Panc1 (cell line): ENCODE measurements around the gene PTAR1. TPM values are rescaled to one million over a fixed set of nuclear protein-coding genes. Genes with fewer than 3 reads are reported as not detected.

Experiments
- ATAC-seq: fragments of 200-7000 bp; cut with Tn5 transposase; 2 replicates; pipeline ENCODE4 v1.9.1; 2020; ENCODE audit warnings: mild to moderate bottlenecking, moderate library complexity
- BruUV-seq: library from RNA; stranded (reverse); fragments of 400-500 nt; replicated peaks from 2 replicates; lab custom pipeline; 2021; lab: Mats Ljungman, UMichigan
- CTCF ChIA-PET: fragments of 300-600 bp; sonication (Branson Sonifier 250); formaldehyde crosslinking; loops from one replicate; lab custom pipeline; 2022; ENCODE audit warnings: antibody characterized with exemption; lab: Charles Lee
- POLR2A ChIA-PET: fragments of 300-600 bp; sonication (Branson Sonifier 250); formaldehyde crosslinking; loops from one replicate; lab custom pipeline; 2022; ENCODE audit warnings: antibody characterized with exemption; lab: Charles Lee
- DNase-seq: peaks from one replicate; pipeline ENCODE4 v3.0.0-alpha.2; 2010; ENCODE audit warnings: low read depth, low spot score
- H3K27ac ChIP-seq: 2 replicates; pipeline ENCODE4 v1.5.1; 2011; ENCODE audit warnings: mild to moderate bottlenecking, low read length, inconsistent platforms
- H3K27me3 ChIP-seq: fragments of 200-500 bp; sonication (Bioruptor generic); 2 replicates; pipeline ENCODE4 v1.6.0; 2014; ENCODE audit warnings: low read length, inconsistent platforms; ENCODE audit not compliant: control insufficient read depth, insufficient read depth
- H3K36me3 ChIP-seq: fragments of 200-500 bp; sonication (Bioruptor generic); 2 replicates; pipeline ENCODE4 v1.5.1; 2014; ENCODE audit warnings: inconsistent platforms, mild to moderate bottlenecking, low read length, moderate library complexity; ENCODE audit not compliant: control insufficient read depth, insufficient read depth
- H3K4me1 ChIP-seq: 2 replicates; pipeline ENCODE4 v1.5.1; 2011; ENCODE audit warnings: inconsistent platforms, mild to moderate bottlenecking, low read length, moderate library complexity; ENCODE audit not compliant: control insufficient read depth, insufficient read depth
- H3K4me3 ChIP-seq, 2 experiments: 2 replicates each; pipeline ENCODE4 v1.5.1; 2011 to 2012; ENCODE audit warnings: low read depth in 2 of 2, low read length in 2 of 2, mild to moderate bottlenecking in 2 of 2, inconsistent platforms in 1 of 2, moderate library complexity in 1 of 2
- H3K9me3 ChIP-seq: fragments of 200-500 bp; sonication (Bioruptor generic); 2 replicates; pipeline ENCODE4 v1.5.1; 2014; ENCODE audit warnings: low read depth, mild to moderate bottlenecking, inconsistent platforms, low read length, moderate library complexity; ENCODE audit not compliant: control insufficient read depth, insufficient read depth
- POLR2AphosphoS5 ChIP-seq: IDR thresholded peaks from 2 replicates; pipeline ENCODE4 v1.6.1; 2012; ENCODE audit warnings: mild to moderate bottlenecking, low read depth, low read length, moderate library complexity
- SIN3A ChIP-seq: IDR thresholded peaks from 2 replicates; pipeline ENCODE4 v1.6.1; 2012; ENCODE audit warnings: low read depth, mild to moderate bottlenecking, low read length, moderate library complexity, borderline replicate concordance; ENCODE audit not compliant: insufficient read depth
- TCF7L2 ChIP-seq: IDR thresholded peaks from 2 replicates; pipeline ENCODE4 v1.6.1; 2011; ENCODE audit warnings: mild to moderate bottlenecking, low read depth, low read length, inconsistent platforms
- in situ Hi-C: cut with HindIII; loops from 2 replicates; pipeline ENCODE4 v1.10.0; 2016; ENCODE audit warnings: low sequenced_read_pairs, low pct_unique_long_range_greater_than_20kb
- intact Hi-C: fragments of 100-400 bp; cut with micrococcal nuclease; formaldehyde crosslinking; loops from one replicate; pipeline ENCODE4 v1.10.0; 2022; ENCODE audit not compliant: unreplicated experiment
- total RNA-seq: library from RNA; stranded (reverse); gene quantifications from one replicate; pipeline ENCODE4 v1.2.1, GENCODE V29; 2021; ENCODE audit not compliant: unreplicated experiment
- TF ChIP-seq, protein P1 (sequence below), 2 experiments: IDR thresholded peaks; 2 replicates each; pipeline ENCODE4 v1.6.1; 2011 to 2012; ENCODE audit warnings: low read depth in 2 of 2, control low read depth in 1 of 2, low read length in 1 of 2, mild to moderate bottlenecking in 1 of 2, moderate library complexity in 1 of 2; ENCODE audit not compliant: insufficient read depth in 1 of 2
- TF ChIP-seq, protein P2 (sequence below): fragments of 450-650 bp; IDR thresholded peaks from 2 replicates; pipeline ENCODE4 v1.5.1; 2017; ENCODE audit warnings: mild to moderate bottlenecking

PTAR1 gene
- total RNA-seq, 1 experiment from 2014 or later, result 26.0 TPM

DNA sequence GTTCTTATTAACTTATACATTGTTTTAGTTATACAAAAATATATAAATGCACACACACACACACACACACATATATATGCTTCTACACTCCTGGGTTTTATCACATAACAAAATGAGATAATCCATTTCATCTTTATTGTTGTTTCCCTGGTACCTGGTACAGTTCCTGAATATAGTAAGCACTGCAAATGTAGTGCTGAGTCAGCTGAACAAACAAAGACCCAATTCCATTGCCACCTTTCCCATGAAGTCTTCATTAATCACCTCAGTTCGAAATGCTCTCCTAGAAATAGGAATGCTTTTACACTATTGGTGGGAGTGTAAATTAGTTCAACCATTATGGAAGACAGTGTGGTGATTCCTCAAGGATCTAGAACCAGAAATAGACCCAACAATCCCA, 13.4 kb upstream of the PTAR1 start:
- BruUV-seq, result no TSS peak
- Histone ChIP-seq H3K4me1 (no peaks in the 10 kb centered on the region), H3K27me3 (no peaks in the 10 kb centered on the region), H3K27ac (no peak overlapping the region), H3K4me3 (no peak overlapping the region), H3K9me3 (no peaks in the 10 kb centered on the region), H3K36me3 (no peaks in the 10 kb centered on the region)
- no peak for TF ChIP-seq TCF7L2
- TF ChIP-seq, protein P1, sequence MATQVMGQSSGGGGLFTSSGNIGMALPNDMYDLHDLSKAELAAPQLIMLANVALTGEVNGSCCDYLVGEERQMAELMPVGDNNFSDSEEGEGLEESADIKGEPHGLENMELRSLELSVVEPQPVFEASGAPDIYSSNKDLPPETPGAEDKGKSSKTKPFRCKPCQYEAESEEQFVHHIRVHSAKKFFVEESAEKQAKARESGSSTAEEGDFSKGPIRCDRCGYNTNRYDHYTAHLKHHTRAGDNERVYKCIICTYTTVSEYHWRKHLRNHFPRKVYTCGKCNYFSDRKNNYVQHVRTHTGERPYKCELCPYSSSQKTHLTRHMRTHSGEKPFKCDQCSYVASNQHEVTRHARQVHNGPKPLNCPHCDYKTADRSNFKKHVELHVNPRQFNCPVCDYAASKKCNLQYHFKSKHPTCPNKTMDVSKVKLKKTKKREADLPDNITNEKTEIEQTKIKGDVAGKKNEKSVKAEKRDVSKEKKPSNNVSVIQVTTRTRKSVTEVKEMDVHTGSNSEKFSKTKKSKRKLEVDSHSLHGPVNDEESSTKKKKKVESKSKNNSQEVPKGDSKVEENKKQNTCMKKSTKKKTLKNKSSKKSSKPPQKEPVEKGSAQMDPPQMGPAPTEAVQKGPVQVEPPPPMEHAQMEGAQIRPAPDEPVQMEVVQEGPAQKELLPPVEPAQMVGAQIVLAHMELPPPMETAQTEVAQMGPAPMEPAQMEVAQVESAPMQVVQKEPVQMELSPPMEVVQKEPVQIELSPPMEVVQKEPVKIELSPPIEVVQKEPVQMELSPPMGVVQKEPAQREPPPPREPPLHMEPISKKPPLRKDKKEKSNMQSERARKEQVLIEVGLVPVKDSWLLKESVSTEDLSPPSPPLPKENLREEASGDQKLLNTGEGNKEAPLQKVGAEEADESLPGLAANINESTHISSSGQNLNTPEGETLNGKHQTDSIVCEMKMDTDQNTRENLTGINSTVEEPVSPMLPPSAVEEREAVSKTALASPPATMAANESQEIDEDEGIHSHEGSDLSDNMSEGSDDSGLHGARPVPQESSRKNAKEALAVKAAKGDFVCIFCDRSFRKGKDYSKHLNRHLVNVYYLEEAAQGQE (IDR thresholded peaks at IDR 0.05; ENCODE audit: insufficient read depth in 1 of 2, low read depth in 2 of 2, low read length in 1 of 2), result no peak
- TF ChIP-seq, protein P2, sequence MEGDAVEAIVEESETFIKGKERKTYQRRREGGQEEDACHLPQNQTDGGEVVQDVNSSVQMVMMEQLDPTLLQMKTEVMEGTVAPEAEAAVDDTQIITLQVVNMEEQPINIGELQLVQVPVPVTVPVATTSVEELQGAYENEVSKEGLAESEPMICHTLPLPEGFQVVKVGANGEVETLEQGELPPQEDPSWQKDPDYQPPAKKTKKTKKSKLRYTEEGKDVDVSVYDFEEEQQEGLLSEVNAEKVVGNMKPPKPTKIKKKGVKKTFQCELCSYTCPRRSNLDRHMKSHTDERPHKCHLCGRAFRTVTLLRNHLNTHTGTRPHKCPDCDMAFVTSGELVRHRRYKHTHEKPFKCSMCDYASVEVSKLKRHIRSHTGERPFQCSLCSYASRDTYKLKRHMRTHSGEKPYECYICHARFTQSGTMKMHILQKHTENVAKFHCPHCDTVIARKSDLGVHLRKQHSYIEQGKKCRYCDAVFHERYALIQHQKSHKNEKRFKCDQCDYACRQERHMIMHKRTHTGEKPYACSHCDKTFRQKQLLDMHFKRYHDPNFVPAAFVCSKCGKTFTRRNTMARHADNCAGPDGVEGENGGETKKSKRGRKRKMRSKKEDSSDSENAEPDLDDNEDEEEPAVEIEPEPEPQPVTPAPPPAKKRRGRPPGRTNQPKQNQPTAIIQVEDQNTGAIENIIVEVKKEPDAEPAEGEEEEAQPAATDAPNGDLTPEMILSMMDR, result no peak
- TF ChIP-seq SIN3A, result no peak
- TF ChIP-seq POLR2AphosphoS5, result no peak
- ATAC-seq (no peak), DNase-seq (no peak)
- intact Hi-C loops (no loop called here), in situ Hi-C loops (no loop called here)
- ChIA-PET POLR2A (no interaction called here), CTCF (no interaction called here)

DNA sequence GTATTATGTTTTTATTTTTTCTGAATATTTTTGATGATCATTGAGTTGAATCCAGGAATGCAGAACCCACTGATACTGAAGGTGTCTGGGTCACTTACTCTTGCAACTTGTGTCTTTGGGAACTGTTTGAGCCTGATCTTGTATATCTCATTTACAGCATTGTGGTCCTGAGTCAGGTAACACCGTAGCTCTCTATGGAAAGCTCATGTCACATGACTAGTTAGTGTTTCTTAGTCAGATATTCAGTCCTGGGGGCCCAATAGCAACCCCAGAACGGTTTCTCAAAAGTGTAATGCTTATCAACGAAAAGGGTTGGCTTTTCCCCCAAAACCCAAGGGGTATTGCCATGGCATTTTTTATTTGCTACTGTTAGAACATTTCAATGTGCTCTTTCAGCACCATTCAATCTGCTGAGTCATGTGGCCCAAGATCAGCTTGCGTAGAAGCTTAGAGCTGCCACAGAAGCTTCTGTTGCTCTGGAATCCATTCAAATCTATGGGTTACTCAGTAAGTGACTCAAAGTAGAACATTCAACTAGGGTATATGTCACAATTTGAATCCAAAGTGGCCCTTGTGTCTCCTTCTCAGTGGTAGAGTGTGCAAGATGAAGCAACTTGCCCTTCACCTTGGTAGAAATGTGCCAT, 12.1 kb upstream of the PTAR1 start:
- Histone ChIP-seq H3K9me3 (no peaks in the 10 kb centered on the region), H3K36me3 (no peaks in the 10 kb centered on the region), H3K27ac (no peak overlapping the region), H3K27me3 (no peaks in the 10 kb centered on the region), H3K4me1 (no peaks in the 10 kb centered on the region), H3K4me3 (no peak overlapping the region)
- no TSS peak for BruUV-seq
- intact Hi-C loops, result no loop called here
- in situ Hi-C loops, result no loop called here
- CTCF ChIA-PET, result no interaction called here
- DNase-seq, result no peak
- no peak for ATAC-seq
- TF ChIP-seq, protein P2, result no peak
- TF ChIP-seq SIN3A, result no peak
- TF ChIP-seq POLR2AphosphoS5, result no peak
- TF ChIP-seq TCF7L2, result no peak
- TF ChIP-seq, protein P1 (IDR thresholded peaks at IDR 0.05; ENCODE audit: insufficient read depth in 1 of 2, low read depth in 2 of 2, low read length in 1 of 2), result no peak
- POLR2A ChIA-PET, result no interaction called here
